ENCODE data around the gene PBX4.

The PBX4 gene

GRCh38 chr19:19554074-19555023, 64.1 kb downstream of the PBX4 start:
- DNase-seq (ENCODE audit: low spot score), result peak; percentile 44

DNA sequence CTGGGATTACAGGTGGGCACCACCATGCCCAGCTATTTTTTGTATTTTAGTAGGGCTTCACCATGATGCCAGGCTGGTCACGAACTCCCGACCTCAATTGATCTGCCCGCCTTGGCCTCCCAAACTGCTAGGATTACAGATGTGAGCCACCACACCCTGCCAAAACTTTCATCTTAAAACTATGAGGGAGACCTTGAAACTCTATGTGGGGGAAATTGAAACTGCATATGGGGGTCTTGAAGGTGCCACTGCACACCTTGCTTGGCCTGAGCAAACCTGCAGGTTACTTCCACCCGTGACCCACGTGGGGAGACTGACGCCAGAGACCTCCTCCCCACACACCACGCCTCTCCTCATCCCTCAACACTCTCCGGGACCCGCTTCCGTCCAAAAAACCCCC, 64.8 kb downstream of the PBX4 start:
- no peak for DNase-seq (ENCODE audit: low spot score)

GRCh38 chr19:19552798-19553197, 65.7 kb downstream of the PBX4 start:
- peak; percentile 20 for DNase-seq (ENCODE audit: low spot score)

- no peak for DNase-seq (ENCODE audit: low spot score)
Observed at GRCh38 chr19:19551853-19552192, 66.7 kb downstream of the PBX4 start.

DNA sequence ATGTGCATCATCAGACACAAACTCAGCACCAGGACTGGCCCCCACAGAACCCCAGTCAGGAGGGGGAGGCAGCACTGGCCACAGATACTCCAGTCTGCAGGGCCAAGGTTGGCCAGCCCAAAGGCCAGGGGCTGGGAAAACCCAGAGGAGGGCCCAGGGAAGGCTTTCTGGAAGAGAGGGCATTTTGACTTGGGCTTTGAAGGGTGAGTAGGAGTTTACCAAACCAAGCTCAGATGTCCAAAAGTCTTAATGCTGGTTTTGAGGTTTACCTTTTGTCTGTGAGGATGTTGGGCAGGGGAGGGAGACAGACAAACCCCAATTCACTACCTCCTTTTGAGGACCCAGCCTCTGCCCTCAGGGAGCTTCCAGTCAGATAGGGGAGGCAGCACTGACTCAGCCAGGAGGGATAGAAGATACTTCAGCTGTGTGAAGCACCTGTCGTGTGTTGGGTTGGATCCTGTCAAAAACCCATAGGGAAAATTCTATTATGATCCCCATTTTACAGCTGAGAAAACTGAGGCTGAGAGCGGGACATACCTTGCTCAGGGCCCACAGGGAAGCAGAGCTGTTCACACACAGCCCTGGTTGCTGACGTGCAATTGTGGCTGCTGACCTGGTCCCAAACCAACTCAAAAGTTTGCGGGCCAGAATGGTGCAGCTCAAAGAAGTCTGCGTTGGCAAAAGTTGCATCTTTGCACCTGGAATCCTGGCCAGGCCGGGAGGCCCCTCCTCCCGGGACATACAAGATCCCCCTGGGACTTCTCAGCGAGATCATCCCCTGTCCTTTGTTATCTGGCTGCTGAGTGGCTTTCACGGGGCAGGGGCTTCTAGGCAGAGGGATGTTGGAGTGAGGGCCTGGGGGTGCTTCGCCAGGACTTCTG, 67.3 kb downstream of the PBX4 start:
- DNase-seq (ENCODE audit: low spot score), result no peak

DNA sequence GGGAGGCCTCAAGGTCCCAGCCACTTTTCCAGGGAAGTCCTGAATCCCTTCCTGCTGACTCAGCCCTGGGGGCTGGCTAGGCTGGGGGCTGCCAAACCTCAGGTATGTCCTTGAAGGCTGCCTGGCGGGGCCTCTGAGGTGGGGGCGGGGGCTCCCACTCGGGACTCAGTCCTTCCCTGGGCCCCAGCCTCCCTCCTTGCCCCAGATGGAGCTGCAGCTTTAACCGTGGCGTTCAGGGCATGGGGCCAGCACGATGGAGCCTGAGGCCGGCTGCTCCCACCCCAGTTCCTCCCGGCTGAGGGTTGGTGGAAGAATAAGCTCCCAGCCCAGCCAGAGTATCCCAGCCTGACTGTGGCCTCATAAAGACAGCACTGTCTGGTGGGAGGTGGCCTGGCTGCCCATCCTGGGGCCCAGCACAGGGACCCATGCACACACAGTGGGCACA, 68.0 kb downstream of the PBX4 start:
- DNase-seq (ENCODE audit: low spot score), result no peak

- DNase-seq (ENCODE audit: low spot score), result no peak
Observed at GRCh38 chr19:19549804-19550464, 68.6 kb downstream of the PBX4 start.

- no peak for DNase-seq (ENCODE audit: low spot score)
Observed at GRCh38 chr19:19548915-19549759, 69.3 kb downstream of the PBX4 start.

GRCh38 chr19:19547674-19548336, 70.7 kb downstream of the PBX4 start:
- DNase-seq (ENCODE audit: low spot score), result no peak

DNA sequence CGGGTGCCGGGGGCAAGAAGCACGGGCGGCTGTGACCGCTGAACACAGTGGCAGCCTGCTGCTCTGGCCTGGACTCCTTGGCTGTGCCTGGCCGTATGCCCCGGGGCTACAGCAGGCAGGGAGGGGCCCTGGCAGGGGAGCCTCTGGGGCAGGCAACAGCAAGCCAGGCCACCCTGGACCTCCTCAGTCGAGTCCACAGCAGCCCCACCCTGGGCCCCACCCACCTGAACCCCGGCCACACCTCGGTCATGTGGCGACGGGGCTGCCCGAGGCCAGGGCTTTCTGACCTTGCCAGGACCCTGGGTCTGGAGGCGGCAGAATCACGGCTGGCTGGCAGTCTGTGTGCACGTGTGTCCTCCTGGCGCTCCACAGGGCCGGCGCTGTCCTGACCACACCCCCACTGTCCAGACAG, 71.7 kb downstream of the PBX4 start:
- no peak for DNase-seq (ENCODE audit: low spot score)

- no peak for DNase-seq (ENCODE audit: low spot score)
Observed at GRCh38 chr19:19545707-19546106, 72.8 kb downstream of the PBX4 start.

DNA sequence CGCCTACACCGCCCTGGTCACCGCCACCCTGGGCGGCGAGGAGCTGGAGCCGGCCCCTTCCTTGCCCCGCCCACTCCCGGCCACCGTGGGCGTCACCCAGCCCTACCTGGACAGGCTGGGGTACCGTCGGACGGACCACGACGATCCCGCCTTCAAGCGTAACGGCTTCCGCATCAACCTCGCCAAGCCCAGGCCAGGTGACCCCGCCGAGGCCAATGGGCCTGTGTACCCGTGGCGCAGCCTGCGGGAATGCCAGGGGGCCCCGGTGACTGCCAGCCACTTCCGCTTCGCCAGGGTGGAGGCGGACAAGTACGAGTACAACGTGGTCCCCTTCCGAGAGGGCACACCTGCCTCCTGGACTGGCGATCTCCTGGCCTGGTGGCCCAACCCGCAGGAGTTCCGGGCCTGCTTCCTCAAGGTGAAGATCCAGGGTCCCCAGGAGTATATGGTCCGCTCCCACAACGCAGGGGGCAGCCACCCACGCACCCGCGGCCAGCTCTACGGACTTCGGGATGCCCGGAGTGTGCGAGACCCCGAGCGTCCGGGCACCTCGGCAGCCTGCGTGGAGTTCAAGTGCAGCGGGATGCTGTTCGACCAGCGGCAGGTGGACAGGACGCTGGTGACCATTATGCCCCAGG, 73.4 kb downstream of the PBX4 start:
- no peak for DNase-seq (ENCODE audit: low spot score)

DNA sequence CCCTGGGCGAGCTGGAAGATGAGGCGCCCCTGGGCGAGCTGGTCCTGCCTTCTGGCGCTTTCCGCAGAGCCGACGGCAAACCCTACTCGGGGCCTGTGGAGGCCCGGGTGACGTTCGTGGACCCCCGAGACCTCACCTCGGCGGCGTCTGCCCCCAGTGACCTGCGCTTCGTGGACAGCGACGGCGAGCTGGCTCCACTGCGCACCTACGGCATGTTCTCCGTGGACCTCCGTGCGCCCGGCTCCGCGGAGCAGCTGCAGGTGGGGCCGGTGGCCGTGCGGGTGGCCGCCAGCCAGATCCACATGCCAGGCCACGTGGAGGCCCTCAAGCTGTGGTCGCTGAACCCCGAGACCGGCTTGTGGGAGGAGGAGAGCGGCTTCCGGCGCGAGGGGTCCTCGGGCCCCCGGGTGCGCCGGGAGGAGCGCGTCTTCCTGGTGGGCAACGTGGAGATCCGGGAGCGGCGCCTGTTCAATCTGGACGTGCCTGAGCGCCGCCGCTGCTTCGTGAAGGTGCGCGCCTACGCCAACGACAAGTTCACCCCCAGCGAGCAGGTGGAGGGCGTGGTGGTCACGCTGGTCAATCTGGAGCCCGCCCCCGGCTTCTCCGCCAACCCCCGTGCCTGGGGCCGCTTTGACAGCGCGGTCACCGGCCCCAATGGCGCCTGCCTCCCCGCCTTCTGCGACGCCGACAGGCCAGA, 74.1 kb downstream of the PBX4 start:
- DNase-seq (ENCODE audit: low spot score), result no peak

DNA sequence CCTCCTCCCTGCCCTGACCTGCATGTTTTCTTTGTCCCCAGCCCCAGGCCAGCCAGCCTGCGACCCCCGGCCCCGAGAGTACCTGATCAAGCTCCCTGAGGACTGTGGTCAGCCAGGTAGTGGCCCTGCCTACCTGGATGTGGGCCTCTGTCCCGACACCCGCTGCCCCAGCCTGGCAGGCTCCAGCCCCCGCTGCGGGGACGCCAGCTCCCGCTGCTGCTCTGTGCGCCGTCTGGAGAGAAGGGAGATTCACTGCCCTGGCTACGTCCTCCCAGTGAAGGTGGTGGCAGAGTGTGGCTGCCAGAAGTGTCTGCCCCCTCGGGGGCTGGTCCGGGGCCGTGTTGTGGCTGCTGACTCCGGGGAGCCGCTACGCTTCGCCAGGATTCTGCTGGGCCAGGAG, 74.8 kb downstream of the PBX4 start:
- no peak for DNase-seq (ENCODE audit: low spot score)

- DNase-seq (ENCODE audit: low spot score), result no peak
Observed at GRCh38 chr19:19543101-19543500, 75.4 kb downstream of the PBX4 start.

DNA sequence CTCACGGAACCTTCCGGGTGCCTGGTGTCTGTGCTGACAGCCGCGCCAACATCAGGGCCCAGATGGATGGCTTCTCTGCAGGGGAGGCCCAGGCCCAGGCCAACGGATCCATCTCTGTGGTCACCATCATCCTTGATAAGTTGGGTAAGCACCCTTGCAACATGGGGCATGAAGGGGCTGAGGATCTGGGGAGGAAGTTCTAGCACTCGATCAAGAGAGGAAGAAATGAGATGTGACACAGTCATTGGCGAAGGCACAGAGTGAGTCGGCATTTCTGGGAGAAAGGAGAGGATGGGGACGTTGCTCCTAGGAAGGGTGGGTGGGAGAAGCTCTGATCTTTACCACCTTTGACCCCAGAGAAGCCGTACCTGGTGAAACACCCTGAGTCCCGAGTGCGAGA, 76.0 kb downstream of the PBX4 start:
- no peak for DNase-seq (ENCODE audit: low spot score)

GRCh38 chr19:19541616-19542015, 76.9 kb downstream of the PBX4 start:
- no peak for DNase-seq (ENCODE audit: low spot score)

- peak; percentile 64 for DNase-seq (ENCODE audit: low spot score)
Observed at GRCh38 chr19:19540715-19541515, 77.6 kb downstream of the PBX4 start.

Data from kidney tubule cell (primary cell).